Breast epithelium (tissue), 3 donors: ENCODE data around the gene INSR.

Source experiments
- POLR2A ChIP-seq: fragments of 450-650 bp; IDR thresholded peaks from one replicate; pipeline ENCODE4 v1.6.1; 2016; ENCODE audit warnings: antibody characterized with exemption, mild to moderate bottlenecking, moderate library complexity
- POLR2AphosphoS5 ChIP-seq, 3 donors: sonication (generic); formaldehyde crosslinking; IDR thresholded peaks; one replicate each; pipeline ENCODE4 v1.6.1; 2017; ENCODE audit warnings: antibody characterized with exemption in 3 of 3
- TF ChIP-seq, protein P1 (sequence below), 3 donors: fragments of 450-650 bp; IDR thresholded peaks; one replicate each; pipeline ENCODE4 v1.5.1; 2016 to 2017; ENCODE audit warnings: antibody characterized with exemption in 3 of 3, mild to moderate bottlenecking in 3 of 3, moderate library complexity in 3 of 3

DNA sequence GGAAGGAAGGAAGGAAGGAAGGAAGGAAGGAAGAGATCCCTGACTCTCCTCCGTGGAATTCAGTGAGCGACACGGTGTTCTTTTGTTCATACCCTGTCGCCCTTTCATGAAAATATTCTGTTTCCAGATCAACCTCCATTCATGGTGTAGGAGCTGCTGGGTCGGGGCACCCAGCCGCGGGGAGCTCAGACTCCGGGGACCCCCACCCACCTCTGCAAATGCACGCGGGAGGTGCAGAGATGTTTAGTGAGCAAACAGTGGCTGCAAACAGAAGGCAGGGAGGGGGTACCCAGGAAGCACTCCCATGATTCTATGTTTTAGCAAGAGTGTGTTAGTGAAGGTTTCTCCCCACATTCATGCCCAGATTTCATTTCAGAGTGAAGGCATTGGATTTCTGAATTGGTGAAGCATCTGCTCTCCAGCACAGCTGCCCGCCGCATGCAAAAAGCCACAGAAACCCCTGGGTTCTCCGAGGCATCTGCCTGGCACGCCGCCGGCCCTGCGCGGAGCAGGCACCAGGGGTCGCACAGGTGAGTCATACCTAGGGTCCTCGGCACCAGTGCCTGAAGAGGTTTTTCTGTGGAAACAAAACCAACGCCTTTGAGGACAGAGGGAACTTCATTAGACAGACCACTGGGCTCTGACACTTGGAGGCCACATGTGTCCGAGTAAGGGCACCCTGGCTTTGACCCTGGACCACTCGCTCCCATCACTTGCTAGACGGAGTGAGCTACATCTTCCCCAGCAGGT is 144.1 kb downstream of the INSR start:
- TF ChIP-seq POLR2A = no peak
- TF ChIP-seq, protein P1, sequence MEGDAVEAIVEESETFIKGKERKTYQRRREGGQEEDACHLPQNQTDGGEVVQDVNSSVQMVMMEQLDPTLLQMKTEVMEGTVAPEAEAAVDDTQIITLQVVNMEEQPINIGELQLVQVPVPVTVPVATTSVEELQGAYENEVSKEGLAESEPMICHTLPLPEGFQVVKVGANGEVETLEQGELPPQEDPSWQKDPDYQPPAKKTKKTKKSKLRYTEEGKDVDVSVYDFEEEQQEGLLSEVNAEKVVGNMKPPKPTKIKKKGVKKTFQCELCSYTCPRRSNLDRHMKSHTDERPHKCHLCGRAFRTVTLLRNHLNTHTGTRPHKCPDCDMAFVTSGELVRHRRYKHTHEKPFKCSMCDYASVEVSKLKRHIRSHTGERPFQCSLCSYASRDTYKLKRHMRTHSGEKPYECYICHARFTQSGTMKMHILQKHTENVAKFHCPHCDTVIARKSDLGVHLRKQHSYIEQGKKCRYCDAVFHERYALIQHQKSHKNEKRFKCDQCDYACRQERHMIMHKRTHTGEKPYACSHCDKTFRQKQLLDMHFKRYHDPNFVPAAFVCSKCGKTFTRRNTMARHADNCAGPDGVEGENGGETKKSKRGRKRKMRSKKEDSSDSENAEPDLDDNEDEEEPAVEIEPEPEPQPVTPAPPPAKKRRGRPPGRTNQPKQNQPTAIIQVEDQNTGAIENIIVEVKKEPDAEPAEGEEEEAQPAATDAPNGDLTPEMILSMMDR (IDR thresholded peaks at IDR 0.05) = no peak
- TF ChIP-seq POLR2AphosphoS5 (IDR thresholded peaks at IDR 0.05) = no peak
